Spleen (tissue), 7 donors: ENCODE results near the gene ULK2.

Experiments
- POLR2A ChIP-seq, 3 donors: fragments of 450-650 bp; IDR thresholded peaks; one replicate each; pipeline ENCODE4 v1.5.1; 2017; ENCODE audit warnings: antibody characterized with exemption in 3 of 3, mild to moderate bottlenecking in 1 of 3
- POLR2AphosphoS5 ChIP-seq, 3 donors: sonication (generic); formaldehyde crosslinking; IDR thresholded peaks; one replicate each; pipeline ENCODE4 v1.5.1; 2017; ENCODE audit warnings: antibody characterized with exemption in 3 of 3
- TF ChIP-seq, protein P1 (sequence below), 11 experiments: fragments of 200-600 bp in 7 of 11; fragments of 450-650 bp in 4 of 11; sonication (generic) in 4 of 11; IDR thresholded peaks in 8 of 11; conservative IDR thresholded peaks in 3 of 11; 1 replicate in 7 of 11; 2 replicates in 4 of 11; pipeline versions ENCODE4 v1.4.0 to v1.8.0; 2016 to 2021; ENCODE audit warnings: antibody characterized with exemption in 11 of 11, inconsistent platforms in 4 of 11, mild to moderate bottlenecking in 1 of 11
- donor health status: DM: no; HTN: no; CAD: no; lungs with moderate emphysema.
- donor health status: DM: no; HTN: no; CAD: no.
- donor health status: DM: no; HTN: no; CAD: no.

DNA sequence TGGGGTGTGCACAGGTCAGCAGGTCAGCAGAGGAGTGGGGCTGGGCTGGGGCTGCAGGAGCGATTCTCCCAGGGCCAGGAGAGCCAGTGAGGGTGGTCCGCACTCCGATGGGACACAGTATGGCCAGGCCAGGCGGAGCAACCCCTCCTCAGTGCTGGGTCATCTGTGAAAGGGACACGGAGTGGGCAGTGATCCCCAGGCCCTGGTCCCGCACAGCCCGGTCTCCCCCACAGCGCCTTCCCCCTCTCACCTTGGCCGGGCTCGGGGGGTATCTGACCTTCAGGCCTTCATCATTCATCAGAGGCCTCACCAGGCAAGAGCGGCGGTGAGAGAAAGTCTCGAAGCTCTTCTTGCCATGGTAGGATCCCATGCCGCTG, 129.7 kb downstream of the ULK2 start:
- TF ChIP-seq POLR2AphosphoS5 (IDR thresholded peaks at IDR 0.05) (no peak), POLR2A (IDR thresholded peaks at IDR 0.05) (no peak)
- TF ChIP-seq, protein P1, sequence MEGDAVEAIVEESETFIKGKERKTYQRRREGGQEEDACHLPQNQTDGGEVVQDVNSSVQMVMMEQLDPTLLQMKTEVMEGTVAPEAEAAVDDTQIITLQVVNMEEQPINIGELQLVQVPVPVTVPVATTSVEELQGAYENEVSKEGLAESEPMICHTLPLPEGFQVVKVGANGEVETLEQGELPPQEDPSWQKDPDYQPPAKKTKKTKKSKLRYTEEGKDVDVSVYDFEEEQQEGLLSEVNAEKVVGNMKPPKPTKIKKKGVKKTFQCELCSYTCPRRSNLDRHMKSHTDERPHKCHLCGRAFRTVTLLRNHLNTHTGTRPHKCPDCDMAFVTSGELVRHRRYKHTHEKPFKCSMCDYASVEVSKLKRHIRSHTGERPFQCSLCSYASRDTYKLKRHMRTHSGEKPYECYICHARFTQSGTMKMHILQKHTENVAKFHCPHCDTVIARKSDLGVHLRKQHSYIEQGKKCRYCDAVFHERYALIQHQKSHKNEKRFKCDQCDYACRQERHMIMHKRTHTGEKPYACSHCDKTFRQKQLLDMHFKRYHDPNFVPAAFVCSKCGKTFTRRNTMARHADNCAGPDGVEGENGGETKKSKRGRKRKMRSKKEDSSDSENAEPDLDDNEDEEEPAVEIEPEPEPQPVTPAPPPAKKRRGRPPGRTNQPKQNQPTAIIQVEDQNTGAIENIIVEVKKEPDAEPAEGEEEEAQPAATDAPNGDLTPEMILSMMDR (IDR thresholded peaks at IDR 0.05 in 8 of 11, conservative IDR thresholded peaks at IDR 0.05 in 3 of 11): no peak
